A549 (cell line): ENCODE measurements around the gene EEF2.

Experiments used
- CBX2 ChIP-seq: fragments of 200-600 bp; sonication (generic); IDR thresholded peaks from 2 replicates; pipeline ENCODE4 v1.6.1; 2016; ENCODE audit warnings: low read depth, mild to moderate bottlenecking, borderline replicate concordance
- JUN ChIP-seq, 2 experiments: fragments of >200 bp; sonication (Bioruptor Twin); formaldehyde crosslinking; IDR thresholded peaks; 2 replicates in 1 of 2; 3 replicates in 1 of 2; pipeline ENCODE4 v1.6.1; 2016 to 2017
- MYC ChIP-seq: IDR thresholded peaks from 2 replicates; pipeline ENCODE4 v1.6.1; 2012; ENCODE audit warnings: mild to moderate bottlenecking, inconsistent platforms, low read length, improper control_type of control experiment, borderline replicate concordance
- POLR2A ChIP-seq: IDR thresholded peaks from 2 replicates; pipeline ENCODE4 v1.6.1; 2012; ENCODE audit warnings: mild to moderate bottlenecking, low read length
- TF ChIP-seq, protein P1 (sequence below): IDR thresholded peaks from 2 replicates; pipeline ENCODE4 v1.6.1; 2012; ENCODE audit warnings: low read depth, borderline replicate concordance
- TF ChIP-seq, protein P2 (sequence below): fragments of >200 bp; sonication (Bioruptor Twin); formaldehyde crosslinking; IDR thresholded peaks from 3 replicates; pipeline ENCODE4 v1.5.1; 2016
- TF ChIP-seq, protein P3 (sequence below): fragments of 450-650 bp; IDR thresholded peaks from 2 replicates; pipeline ENCODE4 v1.6.1; 2014; ENCODE audit warnings: antibody characterized with exemption

DNA sequence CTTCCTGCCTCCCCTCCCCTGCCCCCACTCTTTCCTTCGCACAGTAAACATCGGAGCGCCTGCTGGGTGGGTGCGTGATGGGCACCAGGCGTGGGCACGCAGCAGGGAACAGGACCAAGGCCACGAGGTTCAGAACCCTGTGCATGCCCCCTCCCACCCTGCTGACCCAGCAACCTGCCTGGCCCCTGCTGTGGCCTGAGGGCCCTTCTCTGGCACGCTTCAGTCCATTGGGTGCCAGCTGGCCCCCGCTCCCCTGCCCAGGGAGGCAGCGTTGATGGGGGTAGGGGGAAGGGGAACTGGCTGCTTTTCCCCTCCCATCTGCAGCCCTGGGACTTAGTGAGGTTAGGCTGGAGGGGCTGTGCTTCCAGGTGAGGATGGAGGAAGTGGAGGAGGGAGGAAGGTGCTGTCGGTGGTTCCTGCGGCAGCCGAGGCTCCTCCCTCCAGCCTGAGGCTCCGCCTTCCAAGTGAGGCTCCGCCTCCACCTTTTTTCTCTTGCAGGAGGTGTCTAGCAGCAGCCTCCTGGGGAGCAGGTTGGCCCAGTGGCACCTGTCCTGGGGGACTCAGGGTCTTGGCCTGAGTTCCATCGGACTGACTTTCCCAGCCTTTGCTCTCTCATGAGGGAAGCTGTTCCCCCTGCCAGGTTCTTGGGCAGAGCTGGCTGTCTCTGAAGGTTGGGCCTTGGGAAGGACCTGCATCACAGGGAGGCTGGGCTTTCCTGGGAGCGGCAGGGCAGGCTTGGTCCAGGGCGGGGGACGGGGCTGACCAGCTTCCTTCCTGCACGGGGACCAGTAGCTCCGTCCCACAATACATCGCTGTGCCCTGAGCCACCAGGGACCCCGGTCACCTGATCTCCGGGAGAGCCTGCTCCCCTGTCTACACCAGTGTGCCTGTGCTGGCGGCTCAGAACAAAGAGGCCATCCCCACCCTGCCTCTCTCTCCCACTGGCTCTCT lies 29.6 kb upstream of the EEF2 start:
- TF ChIP-seq, protein P1, sequence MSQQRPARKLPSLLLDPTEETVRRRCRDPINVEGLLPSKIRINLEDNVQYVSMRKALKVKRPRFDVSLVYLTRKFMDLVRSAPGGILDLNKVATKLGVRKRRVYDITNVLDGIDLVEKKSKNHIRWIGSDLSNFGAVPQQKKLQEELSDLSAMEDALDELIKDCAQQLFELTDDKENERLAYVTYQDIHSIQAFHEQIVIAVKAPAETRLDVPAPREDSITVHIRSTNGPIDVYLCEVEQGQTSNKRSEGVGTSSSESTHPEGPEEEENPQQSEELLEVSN: no peak
- no peak for TF ChIP-seq POLR2A
- TF ChIP-seq, protein P2, sequence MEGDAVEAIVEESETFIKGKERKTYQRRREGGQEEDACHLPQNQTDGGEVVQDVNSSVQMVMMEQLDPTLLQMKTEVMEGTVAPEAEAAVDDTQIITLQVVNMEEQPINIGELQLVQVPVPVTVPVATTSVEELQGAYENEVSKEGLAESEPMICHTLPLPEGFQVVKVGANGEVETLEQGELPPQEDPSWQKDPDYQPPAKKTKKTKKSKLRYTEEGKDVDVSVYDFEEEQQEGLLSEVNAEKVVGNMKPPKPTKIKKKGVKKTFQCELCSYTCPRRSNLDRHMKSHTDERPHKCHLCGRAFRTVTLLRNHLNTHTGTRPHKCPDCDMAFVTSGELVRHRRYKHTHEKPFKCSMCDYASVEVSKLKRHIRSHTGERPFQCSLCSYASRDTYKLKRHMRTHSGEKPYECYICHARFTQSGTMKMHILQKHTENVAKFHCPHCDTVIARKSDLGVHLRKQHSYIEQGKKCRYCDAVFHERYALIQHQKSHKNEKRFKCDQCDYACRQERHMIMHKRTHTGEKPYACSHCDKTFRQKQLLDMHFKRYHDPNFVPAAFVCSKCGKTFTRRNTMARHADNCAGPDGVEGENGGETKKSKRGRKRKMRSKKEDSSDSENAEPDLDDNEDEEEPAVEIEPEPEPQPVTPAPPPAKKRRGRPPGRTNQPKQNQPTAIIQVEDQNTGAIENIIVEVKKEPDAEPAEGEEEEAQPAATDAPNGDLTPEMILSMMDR: no peak
- no peak for TF ChIP-seq MYC
- TF ChIP-seq JUN (IDR thresholded peaks at IDR 0.05): no peak
- TF ChIP-seq, protein P3, sequence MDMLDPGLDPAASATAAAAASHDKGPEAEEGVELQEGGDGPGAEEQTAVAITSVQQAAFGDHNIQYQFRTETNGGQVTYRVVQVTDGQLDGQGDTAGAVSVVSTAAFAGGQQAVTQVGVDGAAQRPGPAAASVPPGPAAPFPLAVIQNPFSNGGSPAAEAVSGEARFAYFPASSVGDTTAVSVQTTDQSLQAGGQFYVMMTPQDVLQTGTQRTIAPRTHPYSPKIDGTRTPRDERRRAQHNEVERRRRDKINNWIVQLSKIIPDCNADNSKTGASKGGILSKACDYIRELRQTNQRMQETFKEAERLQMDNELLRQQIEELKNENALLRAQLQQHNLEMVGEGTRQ: no peak
- no peak for TF ChIP-seq CBX2
